ENCODE data around the gene GLI3. TPM values are rescaled to one million over a fixed set of nuclear protein-coding genes. Genes with fewer than 3 reads are reported as not detected.

GLI3 gene
- total RNA-seq, 1 donor from 2014 or later, result 27.7 TPM

DNA sequence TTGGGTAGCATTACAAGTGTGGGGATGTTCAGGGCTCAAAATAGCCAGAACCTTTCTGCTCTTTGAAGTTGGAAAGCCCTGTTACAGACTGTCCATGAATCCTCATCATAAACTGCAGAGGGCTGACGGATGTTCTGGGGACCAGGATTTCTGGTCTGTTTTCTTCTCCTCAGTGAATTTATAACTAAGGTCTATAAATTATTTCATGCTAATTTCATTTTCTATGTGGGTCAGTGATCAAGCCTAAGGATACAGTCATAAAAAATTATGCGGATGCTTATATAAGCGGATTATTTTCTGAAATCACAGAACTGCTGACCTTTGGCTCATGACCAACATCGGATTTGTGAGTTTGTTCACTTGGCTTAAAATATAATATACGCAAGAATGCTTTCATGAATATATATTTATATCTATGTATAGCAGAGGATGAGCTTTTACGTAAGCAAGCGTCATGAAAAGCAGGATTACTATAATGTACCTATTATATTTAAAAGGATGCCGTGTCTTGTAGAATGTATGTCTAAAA is 263.7 kb downstream of the GLI3 start:
- DNase-seq (ENCODE audit: low read depth), result no peak
- H3K27me3 ChIP-seq (ENCODE audit: insufficient read depth, low read length), result no peaks in the 10 kb centered on the region

DNA sequence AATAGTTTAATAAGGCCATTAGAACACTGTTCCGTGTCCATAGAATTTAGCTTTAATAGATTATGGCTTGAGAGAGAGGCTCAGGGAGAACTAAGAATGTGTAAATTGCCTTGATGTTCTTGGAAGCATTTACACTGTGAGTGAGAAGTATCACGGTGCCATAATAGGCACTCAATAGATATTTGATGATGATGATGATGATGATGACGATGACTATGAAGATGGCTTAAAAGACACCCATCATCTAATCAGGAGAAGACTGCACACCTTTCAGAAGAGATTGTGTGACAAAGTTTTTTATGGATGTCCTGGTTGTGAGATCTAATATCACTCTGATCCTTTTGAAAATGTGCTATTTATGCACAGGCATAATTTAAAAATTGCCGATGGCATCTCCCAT is 264.2 kb downstream of the GLI3 start:
- Histone ChIP-seq H3K36me3 (ENCODE audit: insufficient read depth, low read length) (peaks cover 3% of the 10 kb centered on the region), H2AFZ (ENCODE audit: low read depth, low read length) (no peak overlapping the region), H3K27ac (ENCODE audit: low read depth, low read length) (no peak overlapping the region), H3K4me1 (ENCODE audit: insufficient read depth, low read length) (peaks cover 3% of the 10 kb centered on the region), H4K20me1 (ENCODE audit: insufficient read depth, low read length) (no peaks in the 10 kb centered on the region), H3K4me2 (ENCODE audit: low read length) (no peak overlapping the region), H3K27me3 (ENCODE audit: insufficient read depth, low read length) (no peaks in the 10 kb centered on the region), H3K9me3 (ENCODE audit: insufficient read depth, low read depth, low read length) (no peaks in the 10 kb centered on the region), H3K9ac (ENCODE audit: low read length) (no peak overlapping the region), H3K79me2 (ENCODE audit: insufficient read depth, low read length) (no peaks in the 10 kb centered on the region), H3K4me3 (ENCODE audit: insufficient read depth, low read depth, low read length) (no peak overlapping the region)
- Mint-ChIP-seq H3K4me3 (ENCODE audit: unreplicated experiment) (no peak overlapping the region), H3K9me3 (ENCODE audit: unreplicated experiment) (no peaks in the 10 kb centered on the region), H3K4me1 (ENCODE audit: low read depth, unreplicated experiment) (peaks cover 6% of the 10 kb centered on the region), H3K27ac (ENCODE audit: unreplicated experiment) (no peak overlapping the region), H3K27me3 (ENCODE audit: low read depth, unreplicated experiment) (no peaks in the 10 kb centered on the region), H3K36me3 (ENCODE audit: low read depth, unreplicated experiment) (peaks cover 1% of the 10 kb centered on the region)
- TF ChIP-seq, protein P1, sequence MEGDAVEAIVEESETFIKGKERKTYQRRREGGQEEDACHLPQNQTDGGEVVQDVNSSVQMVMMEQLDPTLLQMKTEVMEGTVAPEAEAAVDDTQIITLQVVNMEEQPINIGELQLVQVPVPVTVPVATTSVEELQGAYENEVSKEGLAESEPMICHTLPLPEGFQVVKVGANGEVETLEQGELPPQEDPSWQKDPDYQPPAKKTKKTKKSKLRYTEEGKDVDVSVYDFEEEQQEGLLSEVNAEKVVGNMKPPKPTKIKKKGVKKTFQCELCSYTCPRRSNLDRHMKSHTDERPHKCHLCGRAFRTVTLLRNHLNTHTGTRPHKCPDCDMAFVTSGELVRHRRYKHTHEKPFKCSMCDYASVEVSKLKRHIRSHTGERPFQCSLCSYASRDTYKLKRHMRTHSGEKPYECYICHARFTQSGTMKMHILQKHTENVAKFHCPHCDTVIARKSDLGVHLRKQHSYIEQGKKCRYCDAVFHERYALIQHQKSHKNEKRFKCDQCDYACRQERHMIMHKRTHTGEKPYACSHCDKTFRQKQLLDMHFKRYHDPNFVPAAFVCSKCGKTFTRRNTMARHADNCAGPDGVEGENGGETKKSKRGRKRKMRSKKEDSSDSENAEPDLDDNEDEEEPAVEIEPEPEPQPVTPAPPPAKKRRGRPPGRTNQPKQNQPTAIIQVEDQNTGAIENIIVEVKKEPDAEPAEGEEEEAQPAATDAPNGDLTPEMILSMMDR (IDR thresholded peaks at IDR 0.05; ENCODE audit: insufficient read depth, low read depth, low read length), result no peak
- TF ChIP-seq EZH2 (IDR thresholded peaks at IDR 0.05; ENCODE audit: insufficient read depth, low read length), result no peak
- no peak for FAIRE-seq
- DNase-seq (ENCODE audit: low read depth), result no peak

More for the DNA sequence above, 263.7 kb downstream of the GLI3 start:
- no peaks in the 10 kb centered on the region for H3K27me3 Mint-ChIP-seq (ENCODE audit: low read depth, unreplicated experiment)
- H3K4me3 Mint-ChIP-seq (ENCODE audit: unreplicated experiment), result no peak overlapping the region
- Histone ChIP-seq H3K4me3 (ENCODE audit: insufficient read depth, low read depth, low read length) (no peak overlapping the region), H3K4me2 (ENCODE audit: low read length) (no peak overlapping the region), H3K9me3 (ENCODE audit: insufficient read depth, low read depth, low read length) (no peaks in the 10 kb centered on the region), H3K79me2 (ENCODE audit: insufficient read depth, low read length) (no peaks in the 10 kb centered on the region), H4K20me1 (ENCODE audit: insufficient read depth, low read length) (no peaks in the 10 kb centered on the region), H3K9ac (ENCODE audit: low read length) (no peak overlapping the region), H3K4me1 (ENCODE audit: insufficient read depth, low read length) (peaks cover 3% of the 10 kb centered on the region), H3K27ac (ENCODE audit: low read depth, low read length) (no peak overlapping the region), H3K36me3 (ENCODE audit: insufficient read depth, low read length) (peaks cover 3% of the 10 kb centered on the region), H2AFZ (ENCODE audit: low read depth, low read length) (no peak overlapping the region)
- peaks cover 1% of the 10 kb centered on the region for H3K36me3 Mint-ChIP-seq (ENCODE audit: low read depth, unreplicated experiment)
- TF ChIP-seq, protein P1 (IDR thresholded peaks at IDR 0.05; ENCODE audit: insufficient read depth, low read depth, low read length), result no peak
- TF ChIP-seq EZH2 (IDR thresholded peaks at IDR 0.05; ENCODE audit: insufficient read depth, low read length), result no peak
- H3K4me1 Mint-ChIP-seq (ENCODE audit: low read depth, unreplicated experiment), result peaks cover 6% of the 10 kb centered on the region
- FAIRE-seq, result no peak
- no peak overlapping the region for H3K27ac Mint-ChIP-seq (ENCODE audit: unreplicated experiment)
- H3K9me3 Mint-ChIP-seq (ENCODE audit: unreplicated experiment), result no peaks in the 10 kb centered on the region

DNA sequence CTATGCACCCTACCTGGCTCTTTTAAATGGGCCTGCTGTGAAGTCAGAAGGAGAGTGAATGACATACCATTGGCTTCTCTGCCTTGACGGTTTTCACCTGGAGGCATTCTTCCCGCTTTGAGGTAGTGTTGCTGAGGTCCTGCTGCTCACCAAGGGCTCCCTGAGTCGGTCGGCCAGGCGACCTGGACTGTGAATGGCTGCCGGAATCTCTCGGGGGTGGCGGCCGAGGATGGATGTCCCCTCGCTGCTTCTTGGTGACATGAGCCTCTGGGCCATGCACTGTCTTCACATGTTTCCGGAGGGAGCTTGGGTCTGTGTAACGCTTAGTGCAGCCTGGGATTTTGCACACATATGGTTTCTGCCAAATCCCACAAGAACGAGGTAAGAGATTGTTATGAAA is 264.7 kb downstream of the GLI3 start:
- no peak overlapping the region for H3K4me3 ChIP-seq (ENCODE audit: insufficient read depth, low read depth, low read length)
- no peak overlapping the region for H3K9ac ChIP-seq (ENCODE audit: low read length)
- peaks cover 6% of the 10 kb centered on the region for H3K4me1 Mint-ChIP-seq (ENCODE audit: low read depth, unreplicated experiment)
- H3K4me2 ChIP-seq (ENCODE audit: low read length), result no peak overlapping the region
- no peak for FAIRE-seq
- H2AFZ ChIP-seq (ENCODE audit: low read depth, low read length), result no peak overlapping the region
- H3K27ac ChIP-seq (ENCODE audit: low read depth, low read length), result no peak overlapping the region
- H3K9me3 ChIP-seq (ENCODE audit: insufficient read depth, low read depth, low read length), result no peaks in the 10 kb centered on the region
- H3K79me2 ChIP-seq (ENCODE audit: insufficient read depth, low read length), result no peaks in the 10 kb centered on the region
- H3K36me3 Mint-ChIP-seq (ENCODE audit: low read depth, unreplicated experiment), result peaks cover 2% of the 10 kb centered on the region
- H3K4me3 Mint-ChIP-seq (ENCODE audit: unreplicated experiment), result no peak overlapping the region
- H3K9me3 Mint-ChIP-seq (ENCODE audit: unreplicated experiment), result no peaks in the 10 kb centered on the region
- H3K27ac Mint-ChIP-seq (ENCODE audit: unreplicated experiment), result no peak overlapping the region
- H3K36me3 ChIP-seq (ENCODE audit: insufficient read depth, low read length), result peaks cover 3% of the 10 kb centered on the region
- no peaks in the 10 kb centered on the region for H3K27me3 ChIP-seq (ENCODE audit: insufficient read depth, low read length)
- DNase-seq (ENCODE audit: low read depth), result no peak
- peaks cover 1% of the 10 kb centered on the region for H3K4me1 ChIP-seq (ENCODE audit: insufficient read depth, low read length)
- H3K27me3 Mint-ChIP-seq (ENCODE audit: low read depth, unreplicated experiment), result no peaks in the 10 kb centered on the region
- no peak for TF ChIP-seq EZH2 (IDR thresholded peaks at IDR 0.05; ENCODE audit: insufficient read depth, low read length)
- TF ChIP-seq, protein P1 (IDR thresholded peaks at IDR 0.05; ENCODE audit: insufficient read depth, low read depth, low read length), result no peak
- no peaks in the 10 kb centered on the region for H4K20me1 ChIP-seq (ENCODE audit: insufficient read depth, low read length)
